Activated T-cell treated with anti-CD3 and anti-CD28 coated beads for 24 hours (primary cell): ENCODE data around the gene FAR2.
"Not testable (repeated sequence)": the region's sequence is repeated elsewhere in the genome, so short reads cannot be mapped to it uniquely, and the experiment has no call there.

Experiments used
- DNase-seq: peaks from one replicate; pipeline ENCODE4 v3.0.0-alpha.2; 2020; ENCODE audit warnings: low read depth

Gene FAR2

GRCh38 chr12:29333178-29333577 is 184.1 kb downstream of the FAR2 start:
- no peak for DNase-seq

GRCh38 chr12:29334937-29335336 is 185.9 kb downstream of the FAR2 start:
- DNase-seq, result no peak

- DNase-seq, result no peak
Measured at GRCh38 chr12:29337325-29337724, 188.2 kb downstream of the FAR2 start.

GRCh38 chr12:29343022-29343799 is 194.1 kb downstream of the FAR2 start:
- DNase-seq, result no peak

GRCh38 chr12:29346769-29347421 is 197.8 kb downstream of the FAR2 start:
- no peak for DNase-seq

GRCh38 chr12:29350080-29350479 is 201.0 kb downstream of the FAR2 start:
- DNase-seq, result no peak

GRCh38 chr12:29354954-29355353 is 205.9 kb downstream of the FAR2 start:
- DNase-seq, result no peak

GRCh38 chr12:29365091-29365490 is 216.0 kb downstream of the FAR2 start:
- no peak for DNase-seq

GRCh38 chr12:29374012-29374411 is 224.9 kb downstream of the FAR2 start:
- no peak for DNase-seq

GRCh38 chr12:29374913-29375312 is 225.8 kb downstream of the FAR2 start:
- no peak for DNase-seq

- DNase-seq, result no peak
Measured at GRCh38 chr12:29376118-29376517, 227.0 kb downstream of the FAR2 start.

GRCh38 chr12:29380536-29381523 is 231.8 kb downstream of the FAR2 start, which contains the start of gene ERGIC2:
ERGIC2 (minus strand) TSS chr12:29381172; CDS start chr12:29371633, 9,539 bp downstream.
- DNase-seq, result peak; percentile 89

GRCh38 chr12:29382251-29382650 is 233.2 kb downstream of the FAR2 start:
- DNase-seq, result no peak

- not testable (repeated sequence) for DNase-seq
Measured at GRCh38 chr12:29385194-29385593, 236.1 kb downstream of the FAR2 start.
